Peyer's patch (tissue), 4 donors: ENCODE results near the gene LRRK1.

ENCODE experiments used
- CTCF ChIP-seq, 6 experiments: fragments of 450-650 bp in 4 of 6; fragments of 200-600 bp in 2 of 6; sonication (generic) in 1 of 6; IDR thresholded peaks; one replicate each; pipeline ENCODE4 v1.5.1; 2017 to 2019; ENCODE audit warnings: antibody characterized with exemption in 6 of 6, mild to moderate bottlenecking in 3 of 6, moderate library complexity in 1 of 6
- POLR2A ChIP-seq, 2 donors: fragments of 450-650 bp; IDR thresholded peaks; one replicate each; pipeline ENCODE4 v1.5.1; 2017; ENCODE audit warnings: antibody characterized with exemption in 2 of 2, mild to moderate bottlenecking in 2 of 2, moderate library complexity in 2 of 2

GRCh38 chr15:101107101-101107500, 187.9 kb downstream of the LRRK1 start:
- TF ChIP-seq POLR2A (IDR thresholded peaks at IDR 0.05) (no peak), CTCF (IDR thresholded peaks at IDR 0.05) (no peak)
